Fibroblast of lung (primary cell): Measurements from ENCODE around the gene KCTD4. TPM values are rescaled to one million over a fixed set of nuclear protein-coding genes. Genes with fewer than 3 reads are reported as not detected.
A peak's percentile ranks its signal among the peaks of the same experiment; 100 is the strongest.

Experiments used
- DNase-seq, 2 donors: peaks; one replicate each; pipeline versions ENCODE4 v3.0.0 to v3.0.0-alpha.2; 2010; ENCODE audit warnings: low read depth in 2 of 2
- H2AFZ ChIP-seq: 2 replicates; pipeline ENCODE4 v1.5.1; 2012; ENCODE audit warnings: low read length, control low read depth, inconsistent platforms
- H3K27ac ChIP-seq: 2 replicates; pipeline ENCODE4 v1.5.1; 2011; ENCODE audit warnings: low read length, control low read depth; ENCODE audit not compliant: insufficient read depth
- H3K27me3 ChIP-seq: 2 replicates; pipeline ENCODE4 v1.5.1; 2011; ENCODE audit warnings: mild to moderate bottlenecking, low read length; ENCODE audit not compliant: control insufficient read depth, insufficient read depth
- H3K36me3 ChIP-seq: 2 replicates; pipeline ENCODE4 v1.5.1; 2011; ENCODE audit warnings: low read length; ENCODE audit not compliant: control insufficient read depth, insufficient read depth
- H3K4me1 ChIP-seq: 2 replicates; pipeline ENCODE4 v1.5.1; 2011; ENCODE audit warnings: low read length; ENCODE audit not compliant: control insufficient read depth, insufficient read depth; ENCODE audit errors: extremely low read depth
- H3K4me2 ChIP-seq: 2 replicates; pipeline ENCODE4 v1.5.1; 2011; ENCODE audit warnings: low read length, control low read depth; ENCODE audit not compliant: insufficient read depth; ENCODE audit errors: extremely low read depth
- H3K4me3 ChIP-seq, 4 experiments: fragments of 200-600 bp in 1 of 4; sonication (generic) in 1 of 4; replicated peaks in 1 of 4; 2 replicates each; pipeline ENCODE4 v1.5.1; 2011 to 2016; ENCODE audit warnings: low read length in 4 of 4, low read depth in 3 of 4, mild to moderate bottlenecking in 3 of 4, control low read depth in 2 of 4, inconsistent platforms in 1 of 4, mixed read lengths in 1 of 4; ENCODE audit not compliant: insufficient read depth in 1 of 4; ENCODE audit errors: control extremely low read depth in 1 of 4
- H3K79me2 ChIP-seq: 2 replicates; pipeline ENCODE4 v1.5.1; 2012; ENCODE audit warnings: mild to moderate bottlenecking, low read length, inconsistent platforms; ENCODE audit not compliant: control insufficient read depth, insufficient read depth
- H3K9ac ChIP-seq: 2 replicates; pipeline ENCODE4 v1.5.1; 2011; ENCODE audit warnings: mild to moderate bottlenecking, low read length, control low read depth; ENCODE audit not compliant: insufficient read depth
- H3K9me3 ChIP-seq: 2 replicates; pipeline ENCODE4 v1.5.1; 2012; ENCODE audit warnings: low read depth, low read length; ENCODE audit not compliant: control insufficient read depth, insufficient read depth
- H4K20me1 ChIP-seq: 2 replicates; pipeline ENCODE4 v1.5.1; 2011; ENCODE audit warnings: low read length; ENCODE audit not compliant: control insufficient read depth, insufficient read depth; ENCODE audit errors: extremely low read depth
- EZH2 ChIP-seq: IDR thresholded peaks from 2 replicates; pipeline ENCODE4 v1.5.1; 2012; ENCODE audit warnings: low read length, control low read depth, mild to moderate bottlenecking; ENCODE audit errors: missing control alignments
- polyA plus RNA-seq, 2 donors: library from polyadenylated mRNA; depleted of rRNA in 1 of 2; stranded (reverse) in 1 of 2; unstranded in 1 of 2; fragments of >200 nt; gene quantifications; 2 replicates each; pipeline ENCODE4 v1.2.1, GENCODE V29; 2011 to 2012; ENCODE audit warnings: missing spikeins in 1 of 2
- total RNA-seq: library from RNA; depleted of rRNA; stranded (reverse); fragments of >200 nt; gene quantifications from 2 replicates; pipeline ENCODE4 v1.2.1, GENCODE V29; 2014
- TF ChIP-seq, protein P1 (sequence below), 2 donors: IDR thresholded peaks in 1 of 2; conservative IDR thresholded peaks in 1 of 2; 1 replicate in 1 of 2; 2 replicates in 1 of 2; pipeline ENCODE4 v1.5.1; 2011 to 2012; ENCODE audit warnings: low read length in 2 of 2, control low read depth in 1 of 2, inconsistent platforms in 1 of 2, low read depth in 1 of 2, mild to moderate bottlenecking in 1 of 2

The KCTD4 gene
- total and polyA plus RNA-seq, 2 donors (not counting 1 experiment from before 2014, with no cell fraction given), result under 0.01 to 0.54 TPM

DNA sequence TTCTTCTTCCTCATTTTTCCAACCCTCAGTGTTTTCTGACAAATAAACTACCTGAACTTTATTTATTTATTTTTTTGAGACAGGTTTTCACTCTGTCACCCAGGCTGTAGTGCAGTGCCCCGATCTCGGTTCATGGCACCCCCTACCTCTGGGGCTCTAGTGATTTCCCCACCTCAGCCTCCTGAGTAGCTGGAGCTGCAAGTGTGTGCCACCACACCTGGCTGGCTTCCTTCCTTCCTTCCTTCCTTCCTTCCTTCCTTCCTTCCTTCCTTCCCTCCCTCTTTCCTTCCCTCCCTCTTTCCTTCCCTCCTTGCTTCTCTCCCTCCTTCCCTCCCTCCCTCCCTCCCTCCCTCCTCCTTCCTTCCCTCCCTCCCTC lies 32.3 kb downstream of the KCTD4 start:
- Histone ChIP-seq H3K79me2 (peaks cover 2% of the 10 kb centered on the region), H3K36me3 (no peaks in the 10 kb centered on the region), H3K27me3 (no peaks in the 10 kb centered on the region), H3K4me1 (no peaks in the 10 kb centered on the region), H3K9me3 (no peaks in the 10 kb centered on the region), H3K4me2 (no peak overlapping the region), H3K27ac (no peak overlapping the region), H2AFZ (no peak overlapping the region), H4K20me1 (no peaks in the 10 kb centered on the region), H3K9ac (no peak overlapping the region), H3K4me3 (no peak overlapping the region)
- no peak for DNase-seq
- TF ChIP-seq, protein P1, sequence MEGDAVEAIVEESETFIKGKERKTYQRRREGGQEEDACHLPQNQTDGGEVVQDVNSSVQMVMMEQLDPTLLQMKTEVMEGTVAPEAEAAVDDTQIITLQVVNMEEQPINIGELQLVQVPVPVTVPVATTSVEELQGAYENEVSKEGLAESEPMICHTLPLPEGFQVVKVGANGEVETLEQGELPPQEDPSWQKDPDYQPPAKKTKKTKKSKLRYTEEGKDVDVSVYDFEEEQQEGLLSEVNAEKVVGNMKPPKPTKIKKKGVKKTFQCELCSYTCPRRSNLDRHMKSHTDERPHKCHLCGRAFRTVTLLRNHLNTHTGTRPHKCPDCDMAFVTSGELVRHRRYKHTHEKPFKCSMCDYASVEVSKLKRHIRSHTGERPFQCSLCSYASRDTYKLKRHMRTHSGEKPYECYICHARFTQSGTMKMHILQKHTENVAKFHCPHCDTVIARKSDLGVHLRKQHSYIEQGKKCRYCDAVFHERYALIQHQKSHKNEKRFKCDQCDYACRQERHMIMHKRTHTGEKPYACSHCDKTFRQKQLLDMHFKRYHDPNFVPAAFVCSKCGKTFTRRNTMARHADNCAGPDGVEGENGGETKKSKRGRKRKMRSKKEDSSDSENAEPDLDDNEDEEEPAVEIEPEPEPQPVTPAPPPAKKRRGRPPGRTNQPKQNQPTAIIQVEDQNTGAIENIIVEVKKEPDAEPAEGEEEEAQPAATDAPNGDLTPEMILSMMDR (conservative IDR thresholded peaks at IDR 0.05 in 1 of 2, IDR thresholded peaks at IDR 0.05 in 1 of 2; ENCODE audit: low read depth in 1 of 2, low read length in 2 of 2), result no peak
- no peak for TF ChIP-seq EZH2

DNA sequence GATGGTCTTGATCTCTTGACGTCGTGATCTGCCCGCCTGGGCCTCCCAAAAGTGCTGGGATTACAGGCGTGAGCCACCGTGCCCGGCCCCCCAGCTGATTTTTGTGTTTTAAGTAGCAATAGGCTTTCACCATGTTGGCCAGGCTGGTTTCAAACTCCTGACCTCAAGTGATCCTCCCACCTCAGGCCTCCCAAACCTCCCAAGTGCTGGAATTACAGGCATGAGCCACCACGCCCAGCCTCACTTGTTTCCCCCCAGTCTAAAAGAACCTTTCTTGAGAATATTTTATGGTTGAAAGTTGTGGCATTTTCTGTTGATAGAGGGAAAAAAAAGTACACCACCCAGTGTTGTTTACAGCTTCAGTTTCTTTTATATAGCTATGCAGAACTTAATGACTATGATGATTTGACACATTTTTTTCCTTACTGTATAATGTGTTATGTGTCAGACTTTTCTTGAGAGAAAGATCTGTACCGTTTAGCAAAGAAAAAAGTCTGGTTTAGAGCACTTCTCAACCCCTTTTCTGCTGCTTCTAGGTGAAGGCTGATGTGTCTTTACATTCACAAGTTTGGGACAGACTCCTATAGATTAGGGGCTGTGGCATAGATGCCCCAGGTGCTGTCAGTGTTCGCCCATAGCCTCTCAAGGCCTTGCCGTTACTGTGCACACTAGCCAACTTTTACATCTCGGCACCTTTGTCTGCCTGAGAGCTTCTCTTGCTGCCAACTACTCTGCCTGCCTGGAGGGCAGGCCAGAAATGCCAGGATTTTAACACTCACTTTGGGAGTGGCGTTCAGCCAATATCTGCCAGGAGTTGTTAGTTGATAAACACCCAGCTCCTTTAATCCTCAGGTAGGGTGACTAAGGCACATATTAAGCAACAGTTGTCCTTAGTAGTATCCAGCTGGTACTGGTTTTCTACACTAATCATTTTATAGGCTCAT lies 33.0 kb downstream of the KCTD4 start:
- no peaks in the 10 kb centered on the region for H3K79me2 ChIP-seq
- no peaks in the 10 kb centered on the region for H3K27me3 ChIP-seq
- H3K4me2 ChIP-seq, result no peak overlapping the region
- no peak overlapping the region for H2AFZ ChIP-seq
- H3K4me3 ChIP-seq, result no peak overlapping the region
- no peaks in the 10 kb centered on the region for H3K36me3 ChIP-seq
- TF ChIP-seq EZH2, result no peak
- TF ChIP-seq, protein P1 (conservative IDR thresholded peaks at IDR 0.05 in 1 of 2, IDR thresholded peaks at IDR 0.05 in 1 of 2; ENCODE audit: low read depth in 1 of 2, low read length in 2 of 2), result no peak
- peaks cover 3% of the 10 kb centered on the region for H3K4me1 ChIP-seq
- no peak overlapping the region for H3K9ac ChIP-seq
- peak in 1 of 2 donors; percentile 33 for DNase-seq
- H3K9me3 ChIP-seq, result no peaks in the 10 kb centered on the region
- H3K27ac ChIP-seq, result no peak overlapping the region
- no peaks in the 10 kb centered on the region for H4K20me1 ChIP-seq

DNA sequence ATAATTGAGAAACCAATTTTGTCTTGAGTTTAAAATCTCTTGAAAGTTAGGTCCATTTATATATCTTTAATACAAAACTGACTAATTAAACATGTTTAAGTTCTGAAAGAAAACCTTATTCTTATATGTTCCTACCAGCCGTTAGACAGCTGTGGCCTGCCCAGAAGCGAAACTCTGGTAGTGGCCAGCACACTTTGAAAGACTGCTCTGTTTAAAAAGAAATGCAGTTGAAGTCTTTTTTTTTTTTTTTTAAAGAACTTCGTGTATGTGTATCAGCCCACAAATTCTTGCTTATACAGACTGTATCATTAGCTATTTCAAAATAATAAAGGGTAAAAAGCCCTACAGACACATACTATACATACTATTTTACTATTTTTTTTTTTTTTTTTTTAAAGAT lies 34.0 kb downstream of the KCTD4 start:
- no peak overlapping the region for H3K4me3 ChIP-seq
- no peak overlapping the region for H3K9ac ChIP-seq
- TF ChIP-seq, protein P1 (conservative IDR thresholded peaks at IDR 0.05 in 1 of 2, IDR thresholded peaks at IDR 0.05 in 1 of 2; ENCODE audit: low read depth in 1 of 2, low read length in 2 of 2), result no peak
- no peak for TF ChIP-seq EZH2
- no peak overlapping the region for H3K4me2 ChIP-seq
- H4K20me1 ChIP-seq, result no peaks in the 10 kb centered on the region
- H3K36me3 ChIP-seq, result no peaks in the 10 kb centered on the region
- no peak overlapping the region for H3K27ac ChIP-seq
- no peaks in the 10 kb centered on the region for H3K9me3 ChIP-seq
- no peak overlapping the region for H2AFZ ChIP-seq
- peaks cover 7% of the 10 kb centered on the region for H3K4me1 ChIP-seq
- DNase-seq, result no peak
- H3K27me3 ChIP-seq, result no peaks in the 10 kb centered on the region
- no peaks in the 10 kb centered on the region for H3K79me2 ChIP-seq
